Body of pancreas (tissue), 4 donors: Measurements from ENCODE around the gene ARID5B. TPM values are rescaled to one million over a fixed set of nuclear protein-coding genes. Genes with fewer than 3 reads are reported as not detected.
A peak's percentile ranks its signal among the peaks of the same experiment; 100 is the strongest.

Experiments used
- ATAC-seq: fragments of 150-250 bp; one replicate; pipeline ENCODE4 v1.9.1; 2016
- DNase-seq, 4 donors: peaks; one replicate each; pipeline ENCODE4 v3.0.0-alpha.2; 2019
- H3K27ac ChIP-seq, 4 donors: fragments of 200-600 bp; sonication (generic); 1 replicate in 3 of 4; 2 replicates in 1 of 4; pipeline versions ENCODE4 v1.5.1 to v1.6.1; 2016 to 2019; ENCODE audit warnings: mild to moderate bottlenecking in 1 of 4, mixed read lengths in 1 of 4, moderate library complexity in 1 of 4
- H3K27me3 ChIP-seq, 2 donors: fragments of 200-600 bp; sonication (generic); one replicate each; pipeline ENCODE4 v1.6.0; 2016; ENCODE audit warnings: mild to moderate bottlenecking in 1 of 2
- H3K36me3 ChIP-seq, 2 donors: fragments of 200-600 bp; sonication (generic); replicated peaks in 1 of 2; 2 replicates each; pipeline ENCODE4 v1.5.1; 2016; ENCODE audit warnings: low read depth in 2 of 2; ENCODE audit not compliant: insufficient read depth in 1 of 2
- H3K4me1 ChIP-seq: fragments of 200-600 bp; sonication (generic); one replicate; pipeline ENCODE4 v1.6.0; 2016
- H3K4me3 ChIP-seq, 2 donors: fragments of 200-600 bp; sonication (generic); 1 replicate in 1 of 2; 2 replicates in 1 of 2; pipeline ENCODE4 v1.5.1; 2016 to 2019
- H3K9me3 ChIP-seq, 3 donors: fragments of 200-600 bp; sonication (generic); 1 replicate in 2 of 3; 2 replicates in 1 of 3; pipeline ENCODE4 v1.5.1; 2016
- CTCF ChIP-seq, 7 experiments: fragments of 450-650 bp in 4 of 7; fragments of 200-600 bp in 3 of 7; sonication (generic) in 3 of 7; IDR thresholded peaks; one replicate each; pipeline ENCODE4 v1.5.1; 2016 to 2019; ENCODE audit warnings: antibody characterized with exemption in 7 of 7
- POLR2A ChIP-seq, 3 donors: fragments of 450-650 bp; IDR thresholded peaks; one replicate each; pipeline ENCODE4 v1.6.1; 2016; ENCODE audit warnings: antibody characterized with exemption in 3 of 3, mild to moderate bottlenecking in 2 of 3
- WGBS, 2 donors: methylation state at CpG; one replicate each; pipeline ENCODE4 v1.1.5; 2017; 5-methylcytosine and 5-hydroxymethylcytosine counted together
- intact Hi-C: fragments of 100-400 bp; cut with DNase I; formaldehyde crosslinking; loops from one replicate; pipeline ENCODE4 v1.15.1; 2023
- total RNA-seq, 2 donors: library from RNA; depleted of rRNA; stranded (reverse); fragments of >200 nt; gene quantifications; one replicate each; pipeline ENCODE4 v1.1.0, GENCODE V29; 2016

Gene ARID5B
- total RNA-seq, 2 donors from 2014 or later: 16.1 to 17.1 TPM

GRCh38 chr10:62116896-62117295, 215.4 kb downstream of the ARID5B start:
- Histone ChIP-seq H3K27ac (no peak overlapping the region), H3K4me1 (no peaks in the 10 kb centered on the region), H3K27me3 (no peaks in the 10 kb centered on the region), H3K36me3 (no peaks in the 10 kb centered on the region), H3K4me3 (no peak overlapping the region), H3K9me3 (no peaks in the 10 kb centered on the region)
- ATAC-seq (no peak), DNase-seq (no peak)
- no peak for TF ChIP-seq POLR2A (IDR thresholded peaks at IDR 0.05)
- no peak for TF ChIP-seq CTCF (IDR thresholded peaks at IDR 0.05)
- intact Hi-C loops: no loop called here
- WGBS, 2 donors: 28 to 50% methylated on average over 6 of the region's 6 CpGs

DNA sequence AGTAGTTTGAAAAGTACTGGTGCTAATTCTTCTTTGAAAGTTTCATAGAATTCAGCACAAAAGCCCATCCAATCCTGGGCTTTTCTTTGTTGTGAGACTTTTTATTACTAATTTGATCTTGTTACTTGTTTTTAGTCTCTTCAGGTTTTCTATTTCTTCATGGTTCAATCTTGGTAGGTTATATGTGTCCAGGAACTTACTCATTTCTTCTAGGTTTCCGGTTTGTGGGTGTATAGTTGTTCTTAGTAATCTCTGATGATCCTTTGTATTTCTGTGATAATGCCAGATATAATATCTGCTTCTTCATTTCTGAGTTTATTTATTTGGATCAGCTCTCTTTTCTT, 219.7 kb downstream of the ARID5B start:
- TF ChIP-seq POLR2A (IDR thresholded peaks at IDR 0.05): no peak
- no peak overlapping the region for H3K4me3 ChIP-seq
- DNase-seq: no peak
- intact Hi-C loops: no loop called here
- H3K27ac ChIP-seq: no peak overlapping the region
- H3K36me3 ChIP-seq: no peaks in the 10 kb centered on the region
- no peak for ATAC-seq
- H3K4me1 ChIP-seq: no peaks in the 10 kb centered on the region
- H3K9me3 ChIP-seq: no peaks in the 10 kb centered on the region
- 81 to 87% methylated on average over 1 of the region's 1 CpG for WGBS, 2 donors
- H3K27me3 ChIP-seq: no peaks in the 10 kb centered on the region

GRCh38 chr10:62127975-62128374, 226.5 kb downstream of the ARID5B start:
- WGBS, 2 donors: 81 to 93% methylated on average over 2 of the region's 2 CpGs
- DNase-seq (no peak), ATAC-seq (no peak)
- no peaks in the 10 kb centered on the region for H3K36me3 ChIP-seq
- TF ChIP-seq POLR2A (IDR thresholded peaks at IDR 0.05) (no peak), CTCF (IDR thresholded peaks at IDR 0.05) (no peak)
- no peak overlapping the region for H3K27ac ChIP-seq
- H3K27me3 ChIP-seq: no peaks in the 10 kb centered on the region
- H3K9me3 ChIP-seq: no peaks in the 10 kb centered on the region
- intact Hi-C loops: no loop called here
- H3K4me1 ChIP-seq: no peaks in the 10 kb centered on the region
- H3K4me3 ChIP-seq: no peak overlapping the region

- no peaks in the 10 kb centered on the region for H3K4me1 ChIP-seq
- no peaks in the 10 kb centered on the region for H3K27me3 ChIP-seq
- H3K4me3 ChIP-seq: no peak overlapping the region
- no peak overlapping the region for H3K27ac ChIP-seq
- ATAC-seq: peak; percentile 24
- WGBS, 2 donors: 81 to 82% methylated on average over 3 of the region's 3 CpGs
- intact Hi-C loops: no loop called here
- no peak for TF ChIP-seq POLR2A (IDR thresholded peaks at IDR 0.05)
- TF ChIP-seq CTCF (IDR thresholded peaks at IDR 0.05): no peak
- H3K36me3 ChIP-seq: no peaks in the 10 kb centered on the region
- no peaks in the 10 kb centered on the region for H3K9me3 ChIP-seq
- no peak for DNase-seq
Observed at GRCh38 chr10:62130948-62131347, 229.4 kb downstream of the ARID5B start.

DNA sequence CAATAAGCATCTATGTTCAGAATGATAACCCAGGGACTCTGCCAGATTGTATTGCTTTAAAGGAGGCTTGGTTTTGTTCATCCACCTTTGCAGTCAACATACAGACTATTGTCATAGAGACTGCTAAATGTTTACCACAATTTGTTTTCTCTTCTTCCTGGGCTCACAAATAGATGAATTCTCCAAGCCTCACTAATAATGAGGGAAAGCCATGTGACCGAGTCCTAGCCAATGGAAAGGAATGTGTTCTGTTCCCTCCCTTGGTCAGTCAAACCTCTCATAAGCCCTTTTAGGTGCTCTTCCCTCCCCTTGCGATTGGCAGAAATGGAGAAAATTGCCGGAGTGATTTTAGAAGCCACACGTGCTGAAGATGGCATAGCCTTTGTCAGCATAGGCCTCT, 230.2 kb downstream of the ARID5B start:
- 78 to 83% methylated on average over 4 of the region's 4 CpGs for WGBS, 2 donors
- no peak for TF ChIP-seq POLR2A (IDR thresholded peaks at IDR 0.05)

DNA sequence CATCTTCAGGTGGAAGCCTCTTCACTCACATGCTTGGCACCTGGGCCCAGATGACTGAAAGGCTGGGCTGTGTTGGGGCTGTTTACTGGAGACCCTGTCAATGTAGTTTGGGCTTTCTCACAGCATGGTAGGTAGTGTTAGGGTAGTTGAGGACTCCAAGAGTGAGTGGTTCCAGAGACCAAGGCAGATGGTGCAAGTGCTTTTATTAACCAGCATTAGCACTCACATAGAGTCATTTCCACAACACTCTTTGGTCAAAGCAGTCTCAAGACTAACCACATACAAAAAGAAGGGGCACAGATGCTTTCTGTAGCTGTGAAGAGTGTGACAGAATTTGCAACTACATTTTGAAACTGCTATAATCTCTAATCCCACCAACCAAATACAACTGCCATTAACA, 232.1 kb downstream of the ARID5B start:
- H3K4me3 ChIP-seq: no peak overlapping the region
- intact Hi-C loops: no loop called here
- ATAC-seq (no peak), DNase-seq (no peak)
- no peaks in the 10 kb centered on the region for H3K27me3 ChIP-seq
- H3K4me1 ChIP-seq: no peaks in the 10 kb centered on the region
- H3K9me3 ChIP-seq: no peaks in the 10 kb centered on the region
- H3K27ac ChIP-seq: no peak overlapping the region
- TF ChIP-seq POLR2A (IDR thresholded peaks at IDR 0.05) (no peak), CTCF (IDR thresholded peaks at IDR 0.05) (no peak)
- no peaks in the 10 kb centered on the region for H3K36me3 ChIP-seq

More for the DNA sequence above, 230.2 kb downstream of the ARID5B start:
- ATAC-seq (no peak), DNase-seq (no peak)
- H3K4me1 ChIP-seq: no peaks in the 10 kb centered on the region
- H3K9me3 ChIP-seq: no peaks in the 10 kb centered on the region
- no peak overlapping the region for H3K4me3 ChIP-seq
- no peaks in the 10 kb centered on the region for H3K27me3 ChIP-seq
- no peak overlapping the region for H3K27ac ChIP-seq
- intact Hi-C loops: no loop called here
- H3K36me3 ChIP-seq: no peaks in the 10 kb centered on the region
